ENCODE results near the gene ZNF536. TPM values are rescaled to one million over a fixed set of nuclear protein-coding genes. Genes with fewer than 3 reads are reported as not detected.

The ZNF536 gene
- total and polyA plus RNA-seq, 9 of the 15 experiments (the other 6 are each of a cell fraction or from before 2014, with no cell fraction given), result not detected

GRCh38 chr19:30446850-30447552 lies 74.8 kb downstream of the ZNF536 start:
- no peak overlapping the region for H2AFZ ChIP-seq (ENCODE audit: low read depth, low read length)
- no TSS peak for BruUV-seq (replicated peaks)
- H3K36me3 ChIP-seq (ENCODE audit: control insufficient read depth, insufficient read depth, low read length), result no peaks in the 10 kb centered on the region
- in situ Hi-C loops (cut with MboI), result no loop called here
- H3K79me2 ChIP-seq (ENCODE audit: control insufficient read depth, insufficient read depth, low read length), result no peaks in the 10 kb centered on the region
- H3K9me3 ChIP-seq (replicated peaks; ENCODE audit: control insufficient read depth, insufficient read depth, low read depth, low read length), result no peaks in the 10 kb centered on the region
- FAIRE-seq, result no peak
- H3K4me2 ChIP-seq (ENCODE audit: insufficient read depth, low read length), result no peak overlapping the region
- peaks cover 26 to 50% of the 10 kb centered on the region in 2 experiments; a peak in 4 of 5 replicates for H3K27me3 ChIP-seq (ENCODE audit: control insufficient read depth in 2 of 2, insufficient read depth in 2 of 2, low read length in 2 of 2)
- H3K9ac ChIP-seq (ENCODE audit: insufficient read depth in 1 of 2, low read depth in 2 of 2, low read length in 2 of 2), result no peak overlapping the region
- CTCF ChIA-PET (ENCODE audit: low intra/inter-chr PET ratio), result no interaction called here
- WGBS (ENCODE audit: insufficient coverage, low coverage, missing lambda C conversion rate), result 0% methylated on average over 10 of the region's 10 CpGs
- no peaks in the 10 kb centered on the region for H4K20me1 ChIP-seq (replicated peaks; ENCODE audit: control insufficient read depth, insufficient read depth, low read length)
- intact Hi-C loops (cut with micrococcal nuclease), result no loop called here
- POLR2A ChIA-PET, result interaction anchor here (0.8 kb wide), 1 partner anchor 13 kb away, joined by 4 read pairs; no protein-coding TSS in a partner anchor
- no peak for ATAC-seq
- peaks cover 0 to 7% of the 10 kb centered on the region in 2 experiments; a peak in 1 of 5 replicates for H3K4me1 ChIP-seq (replicated peaks in 1 of 2; ENCODE audit: control insufficient read depth in 2 of 2, insufficient read depth in 2 of 2, low read length in 2 of 2)
- no peak for DNase-seq (ENCODE audit: extremely low read depth in 1 of 4, low spot score in 3 of 4)
- H3K4me3 ChIP-seq, result no peak overlapping the region
- no peak for TF ChIP-seq ASH1L (IDR thresholded peaks at IDR 0.05; ENCODE audit: borderline replicate concordance, low read depth, partially characterized antibody)
- TF ChIP-seq RBFOX2 (IDR thresholded peaks at IDR 0.05; ENCODE audit: low read depth, low read length), result no peak
- TF ChIP-seq ZNF41 (CRISPR knock-in tag; conservative IDR thresholded peaks at IDR 0.05), result no peak
- no peak overlapping the region for H3K27ac ChIP-seq (ENCODE audit: extremely low read depth, low read depth, low read length)
- H3K9me1 ChIP-seq (ENCODE audit: control insufficient read depth, insufficient read depth, low read length), result no peaks in the 10 kb centered on the region

GRCh38 chr19:30447553-30447870 lies 75.3 kb downstream of the ZNF536 start:
- H3K36me3 ChIP-seq (ENCODE audit: control insufficient read depth, insufficient read depth, low read length), result no peaks in the 10 kb centered on the region
- no peaks in the 10 kb centered on the region for H3K79me2 ChIP-seq (ENCODE audit: control insufficient read depth, insufficient read depth, low read length)
- FAIRE-seq, result no peak
- CTCF ChIA-PET (ENCODE audit: low intra/inter-chr PET ratio), result no interaction called here
- H3K9me1 ChIP-seq (ENCODE audit: control insufficient read depth, insufficient read depth, low read length), result no peaks in the 10 kb centered on the region
- H3K4me1 ChIP-seq (replicated peaks in 1 of 2; ENCODE audit: control insufficient read depth in 2 of 2, insufficient read depth in 2 of 2, low read length in 2 of 2), result peaks cover 0 to 7% of the 10 kb centered on the region in 2 experiments; a peak in 1 of 5 replicates
- peaks cover 26 to 54% of the 10 kb centered on the region in 2 experiments; a peak in 4 of 5 replicates for H3K27me3 ChIP-seq (ENCODE audit: control insufficient read depth in 2 of 2, insufficient read depth in 2 of 2, low read length in 2 of 2)
- H3K4me3 ChIP-seq, result no peak overlapping the region
- BruUV-seq (replicated peaks), result no TSS peak
- in situ Hi-C loops (cut with MboI), result no loop called here
- no peak for ATAC-seq
- no peaks in the 10 kb centered on the region; the same call in 1 of the 2 replicates for H4K20me1 ChIP-seq (replicated peaks; ENCODE audit: control insufficient read depth, insufficient read depth, low read length)
- POLR2A ChIA-PET, result interaction anchor here (0.8 kb wide), 1 partner anchor 13 kb away, joined by 4 read pairs; no protein-coding TSS in a partner anchor
- no peak overlapping the region for H3K9ac ChIP-seq (ENCODE audit: insufficient read depth in 1 of 2, low read depth in 2 of 2, low read length in 2 of 2)
- intact Hi-C loops (cut with micrococcal nuclease), result no loop called here
- DNase-seq (ENCODE audit: extremely low read depth in 1 of 4, low spot score in 3 of 4), result no peak
- TF ChIP-seq PRDM10 (IDR thresholded peaks at IDR 0.05; ENCODE audit: partially characterized antibody), result peak; percentile 46
- TF ChIP-seq FOXO4 (CRISPR knock-in tag; IDR thresholded peaks at IDR 0.05), result no peak
- no peak overlapping the region for H3K27ac ChIP-seq (ENCODE audit: extremely low read depth, low read depth, low read length)
- 0% methylated on average over 4 of the region's 4 CpGs for WGBS (ENCODE audit: insufficient coverage, low coverage, missing lambda C conversion rate)
- no peak overlapping the region for H2AFZ ChIP-seq (ENCODE audit: low read depth, low read length)
- no peak overlapping the region for H3K4me2 ChIP-seq (ENCODE audit: insufficient read depth, low read length)
- no peaks in the 10 kb centered on the region for H3K9me3 ChIP-seq (replicated peaks; ENCODE audit: control insufficient read depth, insufficient read depth, low read depth, low read length)
